GM18861 (cell line): Measurements from ENCODE around the gene C3AR1.
A peak's percentile ranks its signal among the peaks of the same experiment; 100 is the strongest.
"Not testable (repeated sequence)": the region's sequence is repeated elsewhere in the genome, so short reads cannot be mapped to it uniquely, and the experiment has no call there.

ENCODE experiments used
- ATAC-seq: cut with Tn5 transposase; IDR thresholded peaks from one replicate; pipeline ENCODE4 v1.9.1; 2021; ENCODE audit not compliant: unreplicated experiment

Gene C3AR1

GRCh38 chr12:8031017-8031416 is 35.1 kb downstream of the C3AR1 start:
- ATAC-seq: not testable (repeated sequence)

GRCh38 chr12:8030189-8030588 is 36.0 kb downstream of the C3AR1 start:
- no peak for ATAC-seq

- no peak for ATAC-seq
These were observed 37.9 kb downstream of the C3AR1 start for GRCh38 chr12:8028267-8028666.

- ATAC-seq: no peak
These were observed 38.3 kb downstream of the C3AR1 start for GRCh38 chr12:8027856-8028255.

GRCh38 chr12:8026291-8026900 is 39.8 kb downstream of the C3AR1 start:
- peak; percentile 96 for ATAC-seq

GRCh38 chr12:8018666-8019581 is 47.2 kb downstream of the C3AR1 start:
- no peak for ATAC-seq

- ATAC-seq: not testable (repeated sequence)
These were observed 47.9 kb downstream of the C3AR1 start for GRCh38 chr12:8018213-8018612.

GRCh38 chr12:8014836-8015235 is 51.3 kb downstream of the C3AR1 start:
- no peak for ATAC-seq

- ATAC-seq: no peak
These were observed 53.4 kb downstream of the C3AR1 start for GRCh38 chr12:8012651-8013309.

- no peak for ATAC-seq
These were observed 54.8 kb downstream of the C3AR1 start for GRCh38 chr12:8011331-8011730.
